ENCODE data around the gene GAL.

GAL gene

GRCh38 chr11:68683121-68683520 is 1.2 kb upstream of the GAL start:
- peak; percentile 24 for DNase-seq

GRCh38 chr11:68683536-68684384 is 584 bp upstream of the GAL start:
- no peak for DNase-seq

GRCh38 chr11:68685656-68686380 is 1.5 kb downstream of the GAL start:
- no peak for DNase-seq

- no peak for DNase-seq
Observed at GRCh38 chr11:68686486-68686885, 2.1 kb downstream of the GAL start.

GRCh38 chr11:68687311-68687710 is 3.0 kb downstream of the GAL start:
- no peak for DNase-seq

GRCh38 chr11:68687986-68688385 is 3.6 kb downstream of the GAL start:
- no peak for DNase-seq

- no peak for DNase-seq
Observed at GRCh38 chr11:68688881-68689280, 4.5 kb downstream of the GAL start.

- DNase-seq = no peak
Observed at GRCh38 chr11:68689737-68690625, 5.6 kb downstream of the GAL start.

GRCh38 chr11:68690671-68691401 is 6.5 kb downstream of the GAL start:
- no peak for DNase-seq

- no peak for DNase-seq
Observed at GRCh38 chr11:68691402-68691784, 7.0 kb downstream of the GAL start.

GRCh38 chr11:68692115-68692514 is 7.8 kb downstream of the GAL start:
- DNase-seq = no peak

GRCh38 chr11:68692871-68693483 is 8.6 kb downstream of the GAL start:
- DNase-seq = no peak

GRCh38 chr11:68693484-68693882 is 9.1 kb downstream of the GAL start:
- no peak for DNase-seq

- DNase-seq = peak; percentile 53
Observed at GRCh38 chr11:68694431-68695297, 10.3 kb downstream of the GAL start.

- DNase-seq = no peak
Observed at GRCh38 chr11:68695531-68695930, 11.2 kb downstream of the GAL start.

GRCh38 chr11:68698993-68699392 is 14.6 kb downstream of the GAL start:
- no peak for DNase-seq

- no peak for DNase-seq
Observed at GRCh38 chr11:68704887-68705286, 20.5 kb downstream of the GAL start.

GRCh38 chr11:68707527-68707926 is 23.2 kb downstream of the GAL start:
- DNase-seq = no peak

- DNase-seq = peak; percentile 27
Observed at GRCh38 chr11:68709062-68709461, 24.7 kb downstream of the GAL start.

GRCh38 chr11:68710409-68710808 is 26.1 kb downstream of the GAL start:
- no peak for DNase-seq

GRCh38 chr11:68711114-68711513 is 26.8 kb downstream of the GAL start:
- no peak for DNase-seq

All from inflammatory macrophage treated with lipopolysaccharide for 4 hours (primary cell).